SK-N-SH (cell line): ENCODE measurements around the gene RASL11B. TPM values are rescaled to one million over a fixed set of nuclear protein-coding genes. Genes with fewer than 3 reads are reported as not detected.
"Not testable (repeated sequence)": the region's sequence is repeated elsewhere in the genome, so short reads cannot be mapped to it uniquely, and the experiment has no call there.

ENCODE experiments used
- CTCF ChIA-PET: fragments of 300-600, 350-600 bp; formaldehyde crosslinking; extraction: SDS; loops from one replicate; lab custom pipeline; 2021; lab: Yijun Ruan, JAX
- POLR2A ChIA-PET: fragments of 350-600 bp; sonication (Branson Sonifier 250); formaldehyde crosslinking; extraction: SDS; loops from one replicate; lab custom pipeline; 2020; ENCODE audit warnings: antibody characterized with exemption, inconsistent platforms; lab: Yijun Ruan, JAX
- DNase-seq: peaks from one replicate; pipeline ENCODE4 v3.0.0; 2012
- H2AFZ ChIP-seq: fragments of 200-600 bp; sonication (generic); 2 replicates; pipeline ENCODE4 v1.8.1; 2016; ENCODE audit warnings: antibody characterized with exemption, mild to moderate bottlenecking, low read depth
- H3F3A ChIP-seq: fragments of 200-600 bp; sonication (generic); replicated peaks from 2 replicates; pipeline ENCODE3; 2016; ENCODE audit warnings: antibody characterized with exemption, mild to moderate bottlenecking; ENCODE audit not compliant: insufficient read depth
- H3K27ac ChIP-seq, 2 experiments: fragments of 200-500 bp in 1 of 2; fragments of 200-600 bp in 1 of 2; sonication (Bioruptor generic) in 1 of 2; sonication (generic), shearing (Covaris generic) in 1 of 2; 2 replicates each; pipeline versions ENCODE4 v1.5.1 to v1.6.1; 2014 to 2016; ENCODE audit warnings: low read depth in 2 of 2, inconsistent platforms in 1 of 2, low read length in 1 of 2, mild to moderate bottlenecking in 1 of 2, mixed read lengths in 1 of 2
- H3K27me3 ChIP-seq: fragments of 200-600 bp; sonication (generic), shearing (Covaris generic); 2 replicates; pipeline ENCODE4 v1.6.1; 2016; ENCODE audit warnings: mixed run types; ENCODE audit not compliant: insufficient read depth
- H3K36me3 ChIP-seq, 2 experiments: fragments of 200-500 bp in 1 of 2; fragments of 200-600 bp in 1 of 2; sonication (Bioruptor generic) in 1 of 2; sonication (generic) in 1 of 2; replicated peaks in 1 of 2; 2 replicates each; pipeline versions ENCODE3 to v1.5.1; 2014 to 2016; ENCODE audit warnings: low read length in 1 of 2, mild to moderate bottlenecking in 1 of 2; ENCODE audit not compliant: insufficient read depth in 2 of 2, control insufficient read depth in 1 of 2
- H3K4me1 ChIP-seq, 2 experiments: fragments of 200-500 bp in 1 of 2; fragments of 200-600 bp in 1 of 2; sonication (Bioruptor generic) in 1 of 2; sonication (generic), shearing (Covaris generic) in 1 of 2; 2 replicates each; pipeline versions ENCODE4 v1.5.1 to v1.6.1; 2014 to 2016; ENCODE audit warnings: low read depth in 1 of 2, low read length in 1 of 2, mixed run types in 1 of 2; ENCODE audit not compliant: insufficient read depth in 2 of 2, control insufficient read depth in 1 of 2
- H3K4me2 ChIP-seq: fragments of 200-600 bp; sonication (generic), shearing (Covaris generic); 2 replicates; pipeline ENCODE4 v1.6.1; 2017; ENCODE audit warnings: mixed run types
- H3K4me3 ChIP-seq, 2 experiments: fragments of 200-500 bp in 1 of 2; fragments of 200-600 bp in 1 of 2; sonication (Bioruptor generic) in 1 of 2; sonication (generic), shearing (Covaris generic) in 1 of 2; 2 replicates each; pipeline versions ENCODE4 v1.5.1 to v1.8.1; 2014 to 2016; ENCODE audit warnings: low read depth in 2 of 2, inconsistent platforms in 1 of 2, low read length in 1 of 2, mild to moderate bottlenecking in 1 of 2, mixed read lengths in 1 of 2, moderate library complexity in 1 of 2
- H3K79me2 ChIP-seq: fragments of 200-600 bp; sonication (generic); 2 replicates; pipeline ENCODE4 v1.8.1; 2017; ENCODE audit warnings: mild to moderate bottlenecking; ENCODE audit not compliant: insufficient read depth
- H3K9ac ChIP-seq: fragments of 200-600 bp; sonication (generic); 2 replicates; pipeline ENCODE4 v1.6.1; 2017; ENCODE audit warnings: mixed run types
- H3K9me2 ChIP-seq: fragments of 200-600 bp; sonication (generic); 2 replicates; pipeline ENCODE4 v1.6.1; 2017; ENCODE audit warnings: mixed run types
- H3K9me3 ChIP-seq: fragments of 200-600 bp; sonication (generic); 2 replicates; pipeline ENCODE4 v1.6.1; 2017; ENCODE audit warnings: mixed run types, mild to moderate bottlenecking, moderate library complexity
- H4K20me1 ChIP-seq: fragments of 200-600 bp; sonication (generic); 2 replicates; pipeline ENCODE4 v1.6.1; 2017; ENCODE audit warnings: mild to moderate bottlenecking, mixed run types; ENCODE audit not compliant: insufficient read depth
- CHD2 ChIP-seq: fragments of 150-350 bp; IDR thresholded peaks from 2 replicates; pipeline ENCODE4 v1.6.1; 2018; ENCODE audit warnings: low read length; ENCODE audit not compliant: partially characterized antibody
- CTCF ChIP-seq: fragments of 200-600 bp; sonication (generic); IDR thresholded peaks from 2 replicates; pipeline ENCODE4 v1.6.1; 2017; ENCODE audit warnings: antibody characterized with exemption, mild to moderate bottlenecking, moderate library complexity
- FOXJ3 ChIP-seq: sonication (generic); formaldehyde crosslinking; IDR thresholded peaks from 2 replicates; pipeline ENCODE4 v1.5.1; 2020; ENCODE audit warnings: mild to moderate bottlenecking, missing genetic modification reagents
- FOXM1 ChIP-seq: IDR thresholded peaks from 2 replicates; pipeline ENCODE4 v1.4.0; 2012; ENCODE audit warnings: low read depth, mild to moderate bottlenecking
- GATA2 ChIP-seq: sonication (generic); formaldehyde crosslinking; IDR thresholded peaks from 2 replicates; pipeline ENCODE4 v1.5.0; 2020; ENCODE audit warnings: mild to moderate bottlenecking, missing genetic modification reagents
- JUND ChIP-seq: IDR thresholded peaks from 2 replicates; pipeline ENCODE4 v1.4.0; 2012
- MEF2A ChIP-seq: IDR thresholded peaks from 2 replicates; pipeline ENCODE4 v1.4.0; 2012; ENCODE audit warnings: low read depth, borderline replicate concordance
- MXI1 ChIP-seq: IDR thresholded peaks from 2 replicates; pipeline ENCODE4 v1.6.1; 2012; ENCODE audit warnings: mild to moderate bottlenecking, low read depth, low read length, improper control_type of control experiment
- NRF1 ChIP-seq: IDR thresholded peaks from 2 replicates; pipeline ENCODE4 v1.6.1; 2012; ENCODE audit warnings: low read depth, mild to moderate bottlenecking, low read length
- RAD21 ChIP-seq: IDR thresholded peaks from 2 replicates; pipeline ENCODE4 v1.6.1; 2012; ENCODE audit warnings: mild to moderate bottlenecking, low read length
- RFX5 ChIP-seq: IDR thresholded peaks from 2 replicates; pipeline ENCODE4 v1.6.1; 2012; ENCODE audit warnings: mild to moderate bottlenecking, improper control_type of control experiment, low read length
- RXRA ChIP-seq: IDR thresholded peaks from 2 replicates; pipeline ENCODE4 v1.4.0; 2012; ENCODE audit warnings: low read depth, mild to moderate bottlenecking, borderline replicate concordance
- SIN3A ChIP-seq: IDR thresholded peaks from 2 replicates; pipeline ENCODE4 v1.6.1; 2012; ENCODE audit warnings: low read depth, mild to moderate bottlenecking, low read length, moderate library complexity, borderline replicate concordance
- TAF1 ChIP-seq: IDR thresholded peaks from 2 replicates; pipeline ENCODE4 v1.6.1; 2012; ENCODE audit warnings: low read depth, mild to moderate bottlenecking, low read length, moderate library complexity, borderline replicate concordance
- TCF12 ChIP-seq: IDR thresholded peaks from 2 replicates; pipeline ENCODE4 v1.4.0; 2012
- TEAD4 ChIP-seq: IDR thresholded peaks from 2 replicates; pipeline ENCODE4 v1.4.0; 2012; ENCODE audit warnings: mild to moderate bottlenecking, borderline replicate concordance; ENCODE audit not compliant: insufficient read depth
- YY1 ChIP-seq: IDR thresholded peaks from 2 replicates; pipeline ENCODE4 v1.4.0; 2012; ENCODE audit warnings: low read depth, mild to moderate bottlenecking
- WGBS: methylation state at CpG from one replicate; pipeline ENCODE4 v1.1.6; 2017; ENCODE audit warnings: low lambda C conversion rate; 5-methylcytosine and 5-hydroxymethylcytosine counted together
- polyA plus RNA-seq, 3 experiments: library from polyadenylated mRNA; depleted of rRNA; stranded (reverse); fragments of >200 nt; gene quantifications; 2 replicates each; pipeline ENCODE4 v1.2.3, GENCODE V29; 2012
- TF ChIP-seq, protein P1 (sequence below): IDR thresholded peaks from 2 replicates; pipeline ENCODE4 v1.4.0; 2012; ENCODE audit warnings: low read depth, borderline replicate concordance
- TF ChIP-seq, protein P2 (sequence below): fragments of 150-350 bp; IDR thresholded peaks from 2 replicates; pipeline ENCODE4 v1.6.1; 2016; ENCODE audit warnings: mild to moderate bottlenecking, low read depth, low read length

RASL11B gene
- polyA plus RNA-seq, 1 of the 3 experiments (the other 2 are of a cell fraction), result 0.54 TPM

GRCh38 chr4:52825460-52826090, 36.5 kb upstream of the RASL11B start:
- CTCF ChIA-PET, result interaction anchor here (0.8 to 1.0 kb wide), 3 partner anchors 9 to 157 kb away, joined by 3 to 4 read pairs (median 3); no protein-coding TSS in a partner anchor
- Histone ChIP-seq H4K20me1 (no peaks in the 10 kb centered on the region), H3K36me3 (no peaks in the 10 kb centered on the region), H3K4me1 (peaks cover 0 to 17% of the 10 kb centered on the region in 2 experiments; a peak in 1 of 4 replicates), H3F3A (no peaks in the 10 kb centered on the region), H3K9me3 (no peaks in the 10 kb centered on the region), H3K27me3 (no peaks in the 10 kb centered on the region), H3K79me2 (no peaks in the 10 kb centered on the region), H3K4me3 (no peak overlapping the region), H3K9me2 (no peaks in the 10 kb centered on the region), H3K4me2 (no peak overlapping the region), H3K9ac (no peak overlapping the region), H2AFZ (no peak overlapping the region), H3K27ac (peak overlapping the region in 1 of 2 experiments; percentile 17; a peak in 1 of 4 replicates)
- TF ChIP-seq, protein P1, sequence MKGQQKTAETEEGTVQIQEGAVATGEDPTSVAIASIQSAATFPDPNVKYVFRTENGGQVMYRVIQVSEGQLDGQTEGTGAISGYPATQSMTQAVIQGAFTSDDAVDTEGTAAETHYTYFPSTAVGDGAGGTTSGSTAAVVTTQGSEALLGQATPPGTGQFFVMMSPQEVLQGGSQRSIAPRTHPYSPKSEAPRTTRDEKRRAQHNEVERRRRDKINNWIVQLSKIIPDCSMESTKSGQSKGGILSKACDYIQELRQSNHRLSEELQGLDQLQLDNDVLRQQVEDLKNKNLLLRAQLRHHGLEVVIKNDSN, result 0 out of 2 replicates have a peak, but pooled peaks have one; percentile 7
- TF ChIP-seq, protein P2, sequence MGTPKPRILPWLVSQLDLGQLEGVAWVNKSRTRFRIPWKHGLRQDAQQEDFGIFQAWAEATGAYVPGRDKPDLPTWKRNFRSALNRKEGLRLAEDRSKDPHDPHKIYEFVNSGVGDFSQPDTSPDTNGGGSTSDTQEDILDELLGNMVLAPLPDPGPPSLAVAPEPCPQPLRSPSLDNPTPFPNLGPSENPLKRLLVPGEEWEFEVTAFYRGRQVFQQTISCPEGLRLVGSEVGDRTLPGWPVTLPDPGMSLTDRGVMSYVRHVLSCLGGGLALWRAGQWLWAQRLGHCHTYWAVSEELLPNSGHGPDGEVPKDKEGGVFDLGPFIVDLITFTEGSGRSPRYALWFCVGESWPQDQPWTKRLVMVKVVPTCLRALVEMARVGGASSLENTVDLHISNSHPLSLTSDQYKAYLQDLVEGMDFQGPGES, result no peak
- POLR2A ChIA-PET, result interaction anchor here (1.3 kb wide), 1 partner anchor 103 kb away, joined by 4 read pairs; no protein-coding TSS in a partner anchor
- no peak for DNase-seq
- WGBS, result 60% methylated on average over 3 of the region's 3 CpGs

DNA sequence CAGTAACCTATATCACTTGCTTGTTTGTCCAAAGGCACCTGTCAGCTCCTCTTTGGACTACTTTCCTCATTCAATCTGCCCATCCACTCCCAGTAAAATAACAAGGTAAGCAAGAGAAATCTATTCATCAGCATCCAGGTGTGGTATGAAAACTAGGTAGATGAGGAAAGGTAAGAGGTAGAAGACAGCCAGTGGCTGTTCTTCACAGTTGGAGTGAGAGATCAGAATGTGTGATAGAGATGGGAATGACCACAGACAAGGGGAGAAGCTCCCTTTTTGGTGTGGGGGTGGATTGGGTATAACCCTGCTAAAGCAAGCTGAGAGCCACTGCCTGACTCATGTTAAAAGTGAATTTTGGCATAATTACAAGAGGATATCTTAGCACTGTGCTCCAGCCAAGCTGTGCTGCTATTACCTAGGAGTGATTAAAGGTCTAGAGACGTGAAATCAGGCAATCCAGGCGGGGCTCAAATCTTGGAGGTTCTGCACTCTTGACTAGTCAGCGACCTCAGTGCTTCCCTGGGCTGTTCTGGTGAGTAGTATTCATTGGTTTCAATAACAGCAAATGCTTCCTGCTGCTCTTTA, 28.1 kb upstream of the RASL11B start:
- POLR2A ChIA-PET, result no interaction called here
- H3K36me3 ChIP-seq, result no peaks in the 10 kb centered on the region
- WGBS, result 83% methylated on average over 3 of the region's 3 CpGs

GRCh38 chr4:52834641-52835456, 27.3 kb upstream of the RASL11B start:
- not testable (repeated sequence) for DNase-seq, H3K27ac ChIP-seq, H3K27me3 ChIP-seq, H3F3A ChIP-seq, H4K20me1 ChIP-seq, H2AFZ ChIP-seq, H3K36me3 ChIP-seq, H3K4me3 ChIP-seq, H3K9me3 ChIP-seq, H3K9me2 ChIP-seq, H3K4me2 ChIP-seq, H3K79me2 ChIP-seq, H3K9ac ChIP-seq
- 92% methylated on average over 8 of the region's 8 CpGs for WGBS
- H3K4me1 ChIP-seq, result peaks cover 0 to 23% of the 10 kb centered on the region in 2 experiments; a peak in 1 of 4 replicates
- POLR2A ChIA-PET, result interaction anchor here (1.0 kb wide), 1 partner anchor 123 kb away, joined by 3 read pairs; no protein-coding TSS in a partner anchor
- CTCF ChIA-PET, result interaction anchor here (0.7 to 1.1 kb wide), 2 partner anchors 9 to 289 kb away, joined by 3 read pairs; no protein-coding TSS in a partner anchor

More for the DNA sequence above, 28.1 kb upstream of the RASL11B start:
- H3K4me2 ChIP-seq, result no peak overlapping the region
- H2AFZ ChIP-seq, result no peak overlapping the region
- no peaks in the 10 kb centered on the region for H3K9me2 ChIP-seq
- no peaks in the 10 kb centered on the region for H3K27me3 ChIP-seq
- H3F3A ChIP-seq, result no peaks in the 10 kb centered on the region
- DNase-seq, result no peak
- no peak overlapping the region for H3K4me3 ChIP-seq
- CTCF ChIA-PET, result no interaction called here
- H4K20me1 ChIP-seq, result no peaks in the 10 kb centered on the region
- no peaks in the 10 kb centered on the region for H3K9me3 ChIP-seq
- H3K79me2 ChIP-seq, result no peaks in the 10 kb centered on the region
- no peak overlapping the region for H3K9ac ChIP-seq
- H3K4me1 ChIP-seq, result peaks cover 0 to 18% of the 10 kb centered on the region in 2 experiments; a peak in 1 of 4 replicates
- H3K27ac ChIP-seq, result no peak overlapping the region
- TF ChIP-seq FOXJ3 (CRISPR knock-in tag), result no peak
- TF ChIP-seq RXRA, result no peak
- TF ChIP-seq MXI1, result no peak
- no peak for TF ChIP-seq SIN3A
- no peak for TF ChIP-seq RFX5
- no peak for TF ChIP-seq YY1
- TF ChIP-seq MEF2A, result no peak
- TF ChIP-seq FOXM1, result no peak
- TF ChIP-seq CTCF, result no peak
- TF ChIP-seq TEAD4, result no peak
- no peak for TF ChIP-seq CHD2
- no peak for TF ChIP-seq GATA2 (CRISPR knock-in tag)
- TF ChIP-seq JUND, result no peak
- TF ChIP-seq RAD21, result no peak
- no peak for TF ChIP-seq TAF1
- TF ChIP-seq NRF1, result no peak
- no peak for TF ChIP-seq TCF12
